HepG2 (cell line): Measurements from ENCODE around the gene STX4. TPM values are rescaled to one million over a fixed set of nuclear protein-coding genes. Genes with fewer than 3 reads are reported as not detected.
A peak's percentile ranks its signal among the peaks of the same experiment; 100 is the strongest.

Experiments used
- CHD4 ChIP-seq: fragments of 200-600 bp; sonication (generic); IDR thresholded peaks from 2 replicates; pipeline ENCODE4 v1.7.0; 2017; ENCODE audit warnings: mild to moderate bottlenecking, low read length, borderline replicate concordance
- ELK4 ChIP-seq: sonication (generic); formaldehyde crosslinking; IDR thresholded peaks from 2 replicates; pipeline ENCODE4 v1.9.0; 2021; ENCODE audit warnings: missing genetic modification reagents, borderline replicate concordance
- ETV5 ChIP-seq: IDR thresholded peaks from 2 replicates; pipeline ENCODE4 v1.6.1; 2018; ENCODE audit warnings: missing biosample characterization, missing genetic modification reagents, inconsistent platforms, borderline replicate concordance
- GPN1 ChIP-seq: sonication (generic); formaldehyde crosslinking; IDR thresholded peaks from 2 replicates; pipeline ENCODE4 v1.5.1; 2020; ENCODE audit warnings: missing genetic modification reagents, borderline replicate concordance
- HDAC2 ChIP-seq: sonication (generic); formaldehyde crosslinking; IDR thresholded peaks from 2 replicates; pipeline ENCODE4 v1.4.0; 2020; ENCODE audit warnings: missing genetic modification reagents
- MIER2 ChIP-seq: IDR thresholded peaks from 2 replicates; pipeline ENCODE4 v1.6.1; 2016; ENCODE audit warnings: missing biosample characterization, missing genetic modification reagents
- NCOA1 ChIP-seq: sonication (generic); formaldehyde crosslinking; IDR thresholded peaks from 2 replicates; pipeline ENCODE4 v1.9.0; 2021; ENCODE audit warnings: missing genetic modification reagents
- NFYC ChIP-seq: IDR thresholded peaks from 2 replicates; pipeline ENCODE4 v1.6.1; 2016; ENCODE audit warnings: missing genetic modification reagents, missing compliant biosample characterization
- NR2F1 ChIP-seq, 2 experiments: fragments of 450-650 bp in 1 of 2; formaldehyde crosslinking in 1 of 2; IDR thresholded peaks; 2 replicates each; pipeline versions ENCODE4 v1.5.0 to v1.6.1; 2016 to 2020; ENCODE audit warnings: mild to moderate bottlenecking in 1 of 2, missing compliant biosample characterization in 1 of 2, missing genetic modification reagents in 1 of 2, moderate library complexity in 1 of 2
- PAF1 ChIP-seq: IDR thresholded peaks from 2 replicates; pipeline ENCODE4 v1.6.1; 2016; ENCODE audit warnings: missing genetic modification reagents, missing compliant biosample characterization
- PRDM15 ChIP-seq: sonication (generic); formaldehyde crosslinking; IDR thresholded peaks from 2 replicates; pipeline ENCODE4 v1.4.0; 2020; ENCODE audit warnings: missing genetic modification reagents
- PTBP1 ChIP-seq: fragments of 200-400 bp; formaldehyde crosslinking; IDR thresholded peaks from 2 replicates; pipeline ENCODE4 v1.6.1; 2018; ENCODE audit warnings: low read length, low read depth; ENCODE audit not compliant: poor library complexity, severe bottlenecking
- RXRB ChIP-seq: IDR thresholded peaks from 2 replicates; pipeline ENCODE4 v1.6.1; 2016; ENCODE audit warnings: borderline replicate concordance, missing genetic modification reagents, missing compliant biosample characterization
- SIN3A ChIP-seq: IDR thresholded peaks from 2 replicates; pipeline ENCODE4 v1.6.1; 2011; ENCODE audit warnings: low read depth, mild to moderate bottlenecking, control low read depth, low read length, borderline replicate concordance
- SP1 ChIP-seq, 2 experiments: fragments of 450-650 bp in 1 of 2; sonication (generic) in 1 of 2; formaldehyde crosslinking in 1 of 2; IDR thresholded peaks; 2 replicates each; pipeline versions ENCODE4 v1.4.0 to v1.6.1; 2016 to 2020; ENCODE audit warnings: missing genetic modification reagents in 1 of 2
- TFDP1 ChIP-seq: IDR thresholded peaks from 2 replicates; pipeline ENCODE4 v1.6.1; 2016; ENCODE audit warnings: missing compliant biosample characterization, missing genetic modification reagents, borderline replicate concordance
- ZBTB1 ChIP-seq: sonication (generic); formaldehyde crosslinking; IDR thresholded peaks from 2 replicates; pipeline ENCODE4 v1.4.0; 2020; ENCODE audit warnings: missing genetic modification reagents, borderline replicate concordance
- ZFP82 ChIP-seq: sonication (generic); formaldehyde crosslinking; IDR thresholded peaks from 2 replicates; pipeline ENCODE4 v1.5.1; 2020; ENCODE audit warnings: mild to moderate bottlenecking, missing genetic modification reagents, borderline replicate concordance
- ZNF20 ChIP-seq: sonication (generic); formaldehyde crosslinking; IDR thresholded peaks from 2 replicates; pipeline ENCODE4 v1.4.0; 2020; ENCODE audit warnings: mild to moderate bottlenecking, moderate library complexity, missing genetic modification reagents
- ZNF414 ChIP-seq: sonication (generic); formaldehyde crosslinking; IDR thresholded peaks from 2 replicates; pipeline ENCODE4 v1.5.0; 2020; ENCODE audit warnings: missing genetic modification reagents
- ZNF567 ChIP-seq: sonication (generic); formaldehyde crosslinking; IDR thresholded peaks from 2 replicates; pipeline ENCODE4 v1.8.1; 2023; ENCODE audit warnings: mild to moderate bottlenecking, missing genetic modification reagents, borderline replicate concordance
- ZSCAN9 ChIP-seq: IDR thresholded peaks from 2 replicates; pipeline ENCODE4 v1.6.1; 2016; ENCODE audit warnings: borderline replicate concordance
- polyA plus RNA-seq, 8 experiments: library from polyadenylated mRNA; depleted of rRNA in 3 of 8; stranded (reverse) in 7 of 8; unstranded in 1 of 8; fragments of >200 nt; fragmentation: Illumina TruSeq in 4 of 8; extraction: Trizol in 4 of 8; gene quantifications; 2 replicates each; pipeline versions ENCODE4 v1.2.1 to v1.2.3, GENCODE V29; 2011 to 2016; ENCODE audit warnings: low read depth in 4 of 8, missing spikeins in 1 of 8, mixed read lengths in 1 of 8; ENCODE audit not compliant: insufficient read depth in 1 of 8
- total RNA-seq, 5 experiments: library from RNA; depleted of rRNA; stranded (reverse); fragments of >200 nt; fragmentation: Illumina TruSeq; extraction: Trizol; gene quantifications; 2 replicates each; pipeline ENCODE4 v1.2.3, GENCODE V29; 2016; ENCODE audit warnings: low read depth in 1 of 5

Gene STX4
- total and polyA plus RNA-seq, 2 of the 13 experiments (the other 11 are each of a cell fraction or from before 2014, with no cell fraction given), result 29.2 to 34.6 TPM

GRCh38 chr16:30996324-30996984, 36.9 kb upstream of the STX4 start (continued):
- TF ChIP-seq ZBTB1 (CRISPR knock-in tag) (no peak), NFYC (no peak), ZFP82 (CRISPR knock-in tag) (no peak), RXRB (CRISPR knock-in tag) (peak; percentile 70), CHD4 (peak; percentile 87; the same call in 1 of the 2 replicates), ZNF567 (no peak), ZNF414 (CRISPR knock-in tag) (no peak), HDAC2 (CRISPR knock-in tag) (peak; percentile 76), PAF1 (CRISPR knock-in tag) (no peak), SIN3A (no peak), SP1 (IDR thresholded peaks at IDR 0.05) (no peak), SP1 (CRISPR knock-in tag; IDR thresholded peaks at IDR 0.05) (peak; percentile 29), ELK4 (CRISPR knock-in tag) (no peak), ZSCAN9 (CRISPR knock-in tag) (no peak), PTBP1 (no peak), MIER2 (CRISPR knock-in tag) (0 out of 2 replicates have a peak, but pooled peaks have one; percentile 65), NR2F1 (CRISPR knock-in tag; IDR thresholded peaks at IDR 0.05) (no peak), TFDP1 (no peak), ZNF20 (CRISPR knock-in tag) (0 out of 2 replicates have a peak, but pooled peaks have one; percentile 14), NCOA1 (CRISPR knock-in tag) (no peak), GPN1 (no peak), ETV5 (CRISPR knock-in tag) (peak; percentile 60; the same call in 1 of the 2 replicates), PRDM15 (peak; percentile 73; the same call in 1 of the 2 replicates)
